K562 treated with DMSO at 1 percent for 12 hours (cell line): ENCODE measurements around the gene AGK. TPM values are rescaled to one million over a fixed set of nuclear protein-coding genes. Genes with fewer than 3 reads are reported as not detected.

Experiments used
- total RNA-seq: library from RNA; unstranded; fragments of 300-600 nt; gene quantifications from 2 replicates; pipeline ENCODE4 v1.2.3, GENCODE V29; 2022; ENCODE audit not compliant: insufficient read depth

AGK gene, protein sequence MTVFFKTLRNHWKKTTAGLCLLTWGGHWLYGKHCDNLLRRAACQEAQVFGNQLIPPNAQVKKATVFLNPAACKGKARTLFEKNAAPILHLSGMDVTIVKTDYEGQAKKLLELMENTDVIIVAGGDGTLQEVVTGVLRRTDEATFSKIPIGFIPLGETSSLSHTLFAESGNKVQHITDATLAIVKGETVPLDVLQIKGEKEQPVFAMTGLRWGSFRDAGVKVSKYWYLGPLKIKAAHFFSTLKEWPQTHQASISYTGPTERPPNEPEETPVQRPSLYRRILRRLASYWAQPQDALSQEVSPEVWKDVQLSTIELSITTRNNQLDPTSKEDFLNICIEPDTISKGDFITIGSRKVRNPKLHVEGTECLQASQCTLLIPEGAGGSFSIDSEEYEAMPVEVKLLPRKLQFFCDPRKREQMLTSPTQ
- total RNA-seq = 19.3 and 43.7 TPM in 2 replicates

GRCh38 chr7:141551094-141551781, at the start of gene AGK:
Gene AGK, plus strand, starts transcription at chr7:141551410. Its CDS starts 4,057 bp downstream, at chr7:141555467.

GRCh38 chr7:141702047-141702567, 150.9 kb downstream of the AGK start, which contains the start of gene DENND11:
Gene DENND11, minus strand, starts transcription at chr7:141702166. Its CDS starts 13 bp downstream, at chr7:141702153.

Other genes starting within 250 kb of the AGK start
- 0.59 TPM in 1 of 2 replicates, not detected in the other for gene DENND11, start 150.8 kb downstream of the AGK start, total RNA-seq
- gene WEE2, start 156.9 kb downstream of the AGK start, total RNA-seq = not detected in 2 replicates
- 243 and 301 TPM in 2 replicates for gene SSBP1, start 186.9 kb downstream of the AGK start, total RNA-seq
- gene TAS2R3, start 212.7 kb downstream of the AGK start, total RNA-seq = not detected in 2 replicates
- 0.86 TPM in 1 of 2 replicates, not detected in the other for gene TAS2R4, start 225.3 kb downstream of the AGK start, total RNA-seq
- 0.91 TPM in 1 of 2 replicates, not detected in the other for gene TAS2R5, start 238.8 kb downstream of the AGK start, total RNA-seq